WTC11 (cell line): Measurements from ENCODE around the gene DGCR8. TPM values are rescaled to one million over a fixed set of nuclear protein-coding genes. Genes with fewer than 3 reads are reported as not detected.

Experiments
- E2F4 ChIP-seq: sonication (generic); formaldehyde crosslinking; IDR thresholded peaks from 2 replicates; pipeline ENCODE4 v1.8.1; 2022; ENCODE audit warnings: low read depth, mild to moderate bottlenecking, moderate library complexity, missing genetic modification reagents, borderline replicate concordance
- ELF4 ChIP-seq: sonication (generic); formaldehyde crosslinking; IDR thresholded peaks from 2 replicates; pipeline ENCODE4 v1.8.1; 2022; ENCODE audit warnings: low read depth, mild to moderate bottlenecking, moderate library complexity, missing genetic modification reagents
- FOXP1 ChIP-seq: sonication (generic); formaldehyde crosslinking; IDR thresholded peaks from 2 replicates; pipeline ENCODE4 v1.8.0; 2022; ENCODE audit warnings: missing genetic modification reagents, mild to moderate bottlenecking, moderate library complexity, borderline replicate concordance
- GRHL2 ChIP-seq: fragments of 250-450 bp; sonication (Bioruptor Pico); IDR thresholded peaks from 2 replicates; pipeline ENCODE4 v1.8.0; 2022; ENCODE audit warnings: mild to moderate bottlenecking, moderate library complexity; ENCODE audit not compliant: insufficient replicate concordance, severe bottlenecking
- GTF2I ChIP-seq: fragments of 250-450 bp; sonication (Bioruptor Pico); conservative IDR thresholded peaks from 2 replicates; pipeline ENCODE4 v1.4.0; 2021; ENCODE audit warnings: mild to moderate bottlenecking
- IRF1 ChIP-seq: sonication (generic); formaldehyde crosslinking; IDR thresholded peaks from 2 replicates; pipeline ENCODE4 v1.8.0; 2023; ENCODE audit warnings: missing genetic modification reagents
- KAT7 ChIP-seq: sonication (generic); formaldehyde crosslinking; IDR thresholded peaks from 2 replicates; pipeline ENCODE4 v1.8.1; 2023; ENCODE audit warnings: missing genetic modification reagents, mild to moderate bottlenecking, borderline replicate concordance
- MXD4 ChIP-seq: fragments of 250-450 bp; sonication (Bioruptor Pico); IDR thresholded peaks from 2 replicates; pipeline ENCODE4 v1.8.0; 2021; ENCODE audit warnings: mild to moderate bottlenecking, moderate library complexity, borderline replicate concordance
- MYBL2 ChIP-seq: sonication (generic); formaldehyde crosslinking; IDR thresholded peaks from 2 replicates; pipeline ENCODE4 v1.8.1; 2023; ENCODE audit warnings: mild to moderate bottlenecking, moderate library complexity, missing genetic modification reagents
- NFYB ChIP-seq: sonication (generic); formaldehyde crosslinking; conservative IDR thresholded peaks from 2 replicates; pipeline ENCODE4 v1.8.0; 2022; ENCODE audit warnings: low read depth, missing genetic modification reagents
- SMAD4 ChIP-seq: sonication (generic); formaldehyde crosslinking; IDR thresholded peaks from 2 replicates; pipeline ENCODE4 v1.8.0; 2022; ENCODE audit warnings: mild to moderate bottlenecking, missing genetic modification reagents
- SP1 ChIP-seq: sonication (generic); formaldehyde crosslinking; conservative IDR thresholded peaks from 2 replicates; pipeline ENCODE4 v1.8.1; 2022; ENCODE audit warnings: missing genetic modification reagents
- TCF7 ChIP-seq: sonication (generic); formaldehyde crosslinking; IDR thresholded peaks from 2 replicates; pipeline ENCODE4 v1.8.0; 2022; ENCODE audit warnings: mild to moderate bottlenecking, low read depth, missing genetic modification reagents, moderate library complexity
- TEAD4 ChIP-seq: sonication (generic); formaldehyde crosslinking; IDR thresholded peaks from 2 replicates; pipeline ENCODE4 v1.8.0; 2022; ENCODE audit warnings: mild to moderate bottlenecking, missing genetic modification reagents
- USF2 ChIP-seq: sonication (generic); formaldehyde crosslinking; IDR thresholded peaks from 2 replicates; pipeline ENCODE4 v1.8.1; 2023; ENCODE audit warnings: mild to moderate bottlenecking, missing genetic modification reagents, moderate library complexity
- ZBTB21 ChIP-seq: sonication (generic); formaldehyde crosslinking; IDR thresholded peaks from 2 replicates; pipeline ENCODE4 v1.8.1; 2023; ENCODE audit warnings: mild to moderate bottlenecking, missing genetic modification reagents, borderline replicate concordance
- ZMAT4 ChIP-seq: fragments of 250-450 bp; sonication (Bioruptor Pico); IDR thresholded peaks from 2 replicates; pipeline ENCODE4 v1.9.0; 2021; ENCODE audit warnings: mild to moderate bottlenecking
- ZNF219 ChIP-seq: sonication (generic); formaldehyde crosslinking; IDR thresholded peaks from 2 replicates; pipeline ENCODE4 v1.8.0; 2023; ENCODE audit warnings: missing genetic modification reagents, mild to moderate bottlenecking, borderline replicate concordance
- ZNF416 ChIP-seq: fragments of 250-450 bp; sonication (Bioruptor Pico); IDR thresholded peaks from 2 replicates; pipeline ENCODE4 v1.9.0; 2021; ENCODE audit warnings: mild to moderate bottlenecking, inconsistent platforms
- ZNF425 ChIP-seq: fragments of 250-450 bp; sonication (Bioruptor Pico); conservative IDR thresholded peaks from 2 replicates; pipeline ENCODE4 v1.9.0; 2021; ENCODE audit warnings: mild to moderate bottlenecking
- ZNF671 ChIP-seq: fragments of 250-450 bp; sonication (Bioruptor Pico); IDR thresholded peaks from 2 replicates; pipeline ENCODE4 v1.8.0; 2021; ENCODE audit warnings: mild to moderate bottlenecking
- total RNA-seq: library from RNA; stranded (reverse); gene quantifications from 3 replicates; pipeline ENCODE4 v1.2.3, GENCODE V29; 2021
- TF ChIP-seq, protein P1 (sequence below): fragments of 250-450 bp; sonication (Bioruptor Pico); IDR thresholded peaks from 2 replicates; pipeline ENCODE4 v1.8.0; 2021; ENCODE audit warnings: mild to moderate bottlenecking
- TF ChIP-seq, protein P2 (sequence below): fragments of 200-600 bp; IDR thresholded peaks from 2 replicates; pipeline ENCODE4 v1.8.0; 2022; ENCODE audit warnings: antibody characterized with exemption
- TF ChIP-seq, protein P3 (sequence below): sonication (generic); formaldehyde crosslinking; IDR thresholded peaks from 2 replicates; pipeline ENCODE4 v1.8.0; 2022; ENCODE audit warnings: missing genetic modification reagents
- TF ChIP-seq, protein P4 (sequence below): sonication (generic); formaldehyde crosslinking; IDR thresholded peaks from 2 replicates; pipeline ENCODE4 v1.8.1; 2023; ENCODE audit warnings: mild to moderate bottlenecking, moderate library complexity, missing genetic modification reagents

DGCR8 gene
- total RNA-seq, 1 experiment from 2014 or later: 55.0 TPM

DNA sequence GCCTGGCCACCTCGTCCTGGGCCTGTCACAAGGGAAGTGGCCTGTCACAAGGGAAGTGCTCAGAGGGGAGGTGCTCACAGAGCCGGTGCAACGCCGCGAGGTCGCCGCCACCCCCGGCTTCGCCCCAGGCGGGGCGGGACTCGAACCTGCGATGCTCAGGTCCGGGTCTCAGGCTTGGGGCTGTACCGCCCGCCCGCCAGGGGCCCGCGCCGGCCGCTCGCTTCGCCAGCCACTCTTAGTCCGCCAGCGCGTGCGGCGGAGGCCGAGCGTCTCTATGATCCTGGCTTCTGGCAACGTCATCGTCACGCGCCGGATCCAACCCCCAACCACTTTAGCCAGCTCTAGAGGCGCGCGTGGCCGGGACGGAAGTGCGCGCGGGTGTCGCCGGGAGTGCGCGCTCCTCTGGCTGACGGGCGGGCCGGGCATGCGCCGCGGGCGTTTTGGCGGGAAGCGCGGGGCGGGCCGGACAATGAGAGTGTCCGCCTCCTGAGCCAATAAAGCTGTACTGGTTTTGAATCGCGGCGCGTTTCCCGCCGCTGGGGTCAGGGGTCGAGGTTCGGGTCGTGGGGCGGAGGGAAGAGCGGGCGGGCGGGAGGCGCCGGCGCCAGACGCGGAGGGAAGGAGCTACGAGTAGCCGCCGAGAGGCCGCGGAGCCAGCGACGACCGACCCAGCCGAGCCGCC lies 37.1 kb downstream of the DGCR8 start, which contains the start of gene TRMT2A (continued):
- TF ChIP-seq, protein P1, sequence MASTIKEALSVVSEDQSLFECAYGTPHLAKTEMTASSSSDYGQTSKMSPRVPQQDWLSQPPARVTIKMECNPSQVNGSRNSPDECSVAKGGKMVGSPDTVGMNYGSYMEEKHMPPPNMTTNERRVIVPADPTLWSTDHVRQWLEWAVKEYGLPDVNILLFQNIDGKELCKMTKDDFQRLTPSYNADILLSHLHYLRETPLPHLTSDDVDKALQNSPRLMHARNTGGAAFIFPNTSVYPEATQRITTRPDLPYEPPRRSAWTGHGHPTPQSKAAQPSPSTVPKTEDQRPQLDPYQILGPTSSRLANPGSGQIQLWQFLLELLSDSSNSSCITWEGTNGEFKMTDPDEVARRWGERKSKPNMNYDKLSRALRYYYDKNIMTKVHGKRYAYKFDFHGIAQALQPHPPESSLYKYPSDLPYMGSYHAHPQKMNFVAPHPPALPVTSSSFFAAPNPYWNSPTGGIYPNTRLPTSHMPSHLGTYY (CRISPR knock-in tag): no peak
- TF ChIP-seq GTF2I (CRISPR knock-in tag): no peak
- peak; percentile 96 for TF ChIP-seq MYBL2 (CRISPR knock-in tag)
- peak; percentile 41; the same call in 1 of the 2 replicates for TF ChIP-seq FOXP1 (CRISPR knock-in tag)
- TF ChIP-seq NFYB (CRISPR knock-in tag): peak; percentile 47; the same call in 1 of the 2 replicates
- TF ChIP-seq, protein P2, sequence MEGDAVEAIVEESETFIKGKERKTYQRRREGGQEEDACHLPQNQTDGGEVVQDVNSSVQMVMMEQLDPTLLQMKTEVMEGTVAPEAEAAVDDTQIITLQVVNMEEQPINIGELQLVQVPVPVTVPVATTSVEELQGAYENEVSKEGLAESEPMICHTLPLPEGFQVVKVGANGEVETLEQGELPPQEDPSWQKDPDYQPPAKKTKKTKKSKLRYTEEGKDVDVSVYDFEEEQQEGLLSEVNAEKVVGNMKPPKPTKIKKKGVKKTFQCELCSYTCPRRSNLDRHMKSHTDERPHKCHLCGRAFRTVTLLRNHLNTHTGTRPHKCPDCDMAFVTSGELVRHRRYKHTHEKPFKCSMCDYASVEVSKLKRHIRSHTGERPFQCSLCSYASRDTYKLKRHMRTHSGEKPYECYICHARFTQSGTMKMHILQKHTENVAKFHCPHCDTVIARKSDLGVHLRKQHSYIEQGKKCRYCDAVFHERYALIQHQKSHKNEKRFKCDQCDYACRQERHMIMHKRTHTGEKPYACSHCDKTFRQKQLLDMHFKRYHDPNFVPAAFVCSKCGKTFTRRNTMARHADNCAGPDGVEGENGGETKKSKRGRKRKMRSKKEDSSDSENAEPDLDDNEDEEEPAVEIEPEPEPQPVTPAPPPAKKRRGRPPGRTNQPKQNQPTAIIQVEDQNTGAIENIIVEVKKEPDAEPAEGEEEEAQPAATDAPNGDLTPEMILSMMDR: no peak
- no peak for TF ChIP-seq ZBTB21 (CRISPR knock-in tag)
- no peak for TF ChIP-seq ZNF416 (CRISPR knock-in tag)
- TF ChIP-seq, protein P3, sequence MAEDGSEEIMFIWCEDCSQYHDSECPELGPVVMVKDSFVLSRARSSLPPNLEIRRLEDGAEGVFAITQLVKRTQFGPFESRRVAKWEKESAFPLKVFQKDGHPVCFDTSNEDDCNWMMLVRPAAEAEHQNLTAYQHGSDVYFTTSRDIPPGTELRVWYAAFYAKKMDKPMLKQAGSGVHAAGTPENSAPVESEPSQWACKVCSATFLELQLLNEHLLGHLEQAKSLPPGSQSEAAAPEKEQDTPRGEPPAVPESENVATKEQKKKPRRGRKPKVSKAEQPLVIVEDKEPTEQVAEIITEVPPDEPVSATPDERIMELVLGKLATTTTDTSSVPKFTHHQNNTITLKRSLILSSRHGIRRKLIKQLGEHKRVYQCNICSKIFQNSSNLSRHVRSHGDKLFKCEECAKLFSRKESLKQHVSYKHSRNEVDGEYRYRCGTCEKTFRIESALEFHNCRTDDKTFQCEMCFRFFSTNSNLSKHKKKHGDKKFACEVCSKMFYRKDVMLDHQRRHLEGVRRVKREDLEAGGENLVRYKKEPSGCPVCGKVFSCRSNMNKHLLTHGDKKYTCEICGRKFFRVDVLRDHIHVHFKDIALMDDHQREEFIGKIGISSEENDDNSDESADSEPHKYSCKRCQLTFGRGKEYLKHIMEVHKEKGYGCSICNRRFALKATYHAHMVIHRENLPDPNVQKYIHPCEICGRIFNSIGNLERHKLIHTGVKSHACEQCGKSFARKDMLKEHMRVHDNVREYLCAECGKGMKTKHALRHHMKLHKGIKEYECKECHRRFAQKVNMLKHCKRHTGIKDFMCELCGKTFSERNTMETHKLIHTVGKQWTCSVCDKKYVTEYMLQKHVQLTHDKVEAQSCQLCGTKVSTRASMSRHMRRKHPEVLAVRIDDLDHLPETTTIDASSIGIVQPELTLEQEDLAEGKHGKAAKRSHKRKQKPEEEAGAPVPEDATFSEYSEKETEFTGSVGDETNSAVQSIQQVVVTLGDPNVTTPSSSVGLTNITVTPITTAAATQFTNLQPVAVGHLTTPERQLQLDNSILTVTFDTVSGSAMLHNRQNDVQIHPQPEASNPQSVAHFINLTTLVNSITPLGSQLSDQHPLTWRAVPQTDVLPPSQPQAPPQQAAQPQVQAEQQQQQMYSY (CRISPR knock-in tag): no peak
- no peak for TF ChIP-seq ZNF671
- no peak for TF ChIP-seq TCF7 (CRISPR knock-in tag)
- TF ChIP-seq E2F4 (CRISPR knock-in tag): peak; percentile 97
- TF ChIP-seq TEAD4 (CRISPR knock-in tag): no peak
- TF ChIP-seq USF2 (CRISPR knock-in tag): no peak
- TF ChIP-seq SP1 (CRISPR knock-in tag): peak; percentile 92
- 0 out of 2 replicates have a peak, but pooled peaks have one; percentile 13 for TF ChIP-seq SMAD4 (CRISPR knock-in tag)
- TF ChIP-seq MXD4 (CRISPR knock-in tag): no peak
- TF ChIP-seq GRHL2 (CRISPR knock-in tag): no peak
- TF ChIP-seq, protein P4, sequence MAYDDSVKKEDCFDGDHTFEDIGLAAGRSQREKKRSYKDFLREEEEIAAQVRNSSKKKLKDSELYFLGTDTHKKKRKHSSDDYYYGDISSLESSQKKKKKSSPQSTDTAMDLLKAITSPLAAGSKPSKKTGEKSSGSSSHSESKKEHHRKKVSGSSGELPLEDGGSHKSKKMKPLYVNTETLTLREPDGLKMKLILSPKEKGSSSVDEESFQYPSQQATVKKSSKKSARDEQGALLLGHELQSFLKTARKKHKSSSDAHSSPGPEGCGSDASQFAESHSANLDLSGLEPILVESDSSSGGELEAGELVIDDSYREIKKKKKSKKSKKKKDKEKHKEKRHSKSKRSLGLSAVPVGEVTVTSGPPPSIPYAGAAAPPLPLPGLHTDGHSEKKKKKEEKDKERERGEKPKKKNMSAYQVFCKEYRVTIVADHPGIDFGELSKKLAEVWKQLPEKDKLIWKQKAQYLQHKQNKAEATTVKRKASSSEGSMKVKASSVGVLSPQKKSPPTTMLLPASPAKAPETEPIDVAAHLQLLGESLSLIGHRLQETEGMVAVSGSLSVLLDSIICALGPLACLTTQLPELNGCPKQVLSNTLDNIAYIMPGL (CRISPR knock-in tag): peak; percentile 91
- TF ChIP-seq ELF4: no peak
- peak; percentile 19; the same call in 1 of the 2 replicates for TF ChIP-seq KAT7 (CRISPR knock-in tag)
- TF ChIP-seq ZMAT4 (CRISPR knock-in tag): no peak
- no peak for TF ChIP-seq ZNF425
- TF ChIP-seq IRF1 (CRISPR knock-in tag): no peak
- no peak for TF ChIP-seq ZNF219 (CRISPR knock-in tag)
